Hematopoietic multipotent progenitor cell treated with erythropoietin and hydrocortisone succinate and interleukin-3 and kit ligand, for 8 days (in vitro differentiated cells): ENCODE measurements around the gene DDX52.

Experiments
- DNase-seq: peaks from one replicate; pipeline ENCODE4 v3.0.0-alpha.2; 2015

The DDX52 gene

DNA sequence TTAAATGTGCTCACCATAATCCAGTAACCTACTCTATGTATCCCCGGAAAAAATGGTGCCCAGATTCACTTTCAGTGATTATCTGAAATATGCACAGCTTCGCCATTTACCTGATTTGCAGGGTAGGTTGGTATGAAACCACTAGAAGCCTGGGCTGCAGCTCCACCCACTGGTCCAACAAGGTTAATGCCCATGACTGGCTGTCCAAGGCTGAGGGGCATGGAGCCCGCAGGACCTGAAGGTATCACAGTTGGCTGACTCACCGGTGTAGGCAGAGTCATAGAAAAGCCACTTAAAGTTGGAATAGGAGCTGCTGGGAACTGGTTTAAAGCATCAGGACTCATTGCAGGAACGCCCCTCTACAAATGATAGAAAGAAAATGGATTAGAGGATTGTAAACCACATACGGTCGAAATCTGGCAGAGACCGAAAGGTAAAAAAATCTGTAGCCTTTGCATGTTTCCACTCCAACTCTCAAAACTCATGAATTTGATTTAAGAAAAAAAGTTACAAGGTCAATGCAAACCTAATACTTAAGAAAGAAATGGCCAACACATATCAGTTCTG, 72.6 kb downstream of the DDX52 start:
- peak; percentile 65 for DNase-seq

DNA sequence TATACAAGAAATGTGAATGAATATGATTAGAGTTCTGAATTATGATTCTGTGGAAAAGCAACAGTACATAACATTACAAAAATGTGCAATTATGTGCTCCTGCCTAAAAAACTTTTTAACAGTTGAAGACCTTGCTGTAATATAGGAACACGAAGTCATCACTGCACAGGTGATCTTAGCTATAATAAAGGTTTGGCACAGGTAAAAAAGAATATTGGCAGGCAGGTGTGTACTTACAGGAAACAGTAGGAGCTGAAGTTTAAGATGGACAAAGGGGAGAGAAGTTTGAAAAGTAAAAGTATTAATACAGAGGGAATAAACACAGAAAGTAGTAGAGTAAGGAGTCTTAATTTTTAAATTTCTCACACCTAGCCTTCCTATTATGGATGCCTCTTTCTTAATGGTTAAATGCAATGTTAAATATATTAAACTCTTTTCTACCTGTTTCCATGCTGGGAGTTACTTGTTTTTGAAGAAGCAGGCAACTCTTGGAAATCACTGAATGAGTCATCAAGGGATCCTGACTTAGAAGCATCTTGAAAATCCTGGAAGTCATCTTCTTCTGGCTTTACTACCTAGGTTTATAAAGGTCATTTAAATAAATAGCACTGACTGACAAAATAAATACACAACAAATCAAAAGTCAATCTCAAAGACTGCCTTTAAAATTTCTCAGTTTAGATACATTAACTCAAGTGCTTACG, 74.7 kb downstream of the DDX52 start:
- no peak for DNase-seq

DNA sequence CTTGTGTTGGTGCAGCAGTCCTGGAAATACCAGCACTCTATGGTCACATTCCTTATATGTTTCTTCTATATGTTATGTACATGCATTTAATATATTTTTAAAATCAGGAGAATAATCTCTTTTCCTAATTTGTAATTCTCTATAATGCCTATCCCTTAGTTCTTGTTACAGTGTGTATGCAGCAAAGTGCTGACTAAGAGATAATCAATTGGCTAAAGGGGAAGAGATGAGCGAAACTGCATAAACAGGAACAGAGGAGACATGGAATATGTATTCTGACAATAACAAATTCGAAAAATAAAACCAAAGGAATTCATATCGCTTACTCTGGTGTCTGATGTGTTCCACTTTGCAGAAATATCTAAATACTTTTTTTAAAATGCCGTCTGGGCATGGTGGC, 75.7 kb downstream of the DDX52 start:
- no peak for DNase-seq

DNA sequence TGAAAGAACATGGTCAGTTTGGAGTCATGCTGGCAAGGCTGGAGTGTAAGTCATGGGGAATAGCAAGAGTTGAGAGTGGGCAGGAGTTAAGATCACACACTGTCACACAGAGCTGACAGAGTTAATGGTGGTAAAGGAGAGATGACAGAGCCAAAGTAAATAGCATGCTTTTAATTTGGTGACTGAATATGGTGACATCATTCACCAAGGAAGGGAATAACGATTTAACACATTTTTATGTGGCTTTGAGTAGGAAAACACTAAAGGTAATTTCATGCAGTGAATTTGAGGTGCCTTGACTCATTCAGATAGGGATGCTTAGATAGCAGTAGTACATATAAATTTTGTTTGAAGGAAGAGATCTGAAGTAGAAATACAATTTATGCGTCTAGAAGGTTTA, 76.1 kb downstream of the DDX52 start:
- DNase-seq: no peak

DNA sequence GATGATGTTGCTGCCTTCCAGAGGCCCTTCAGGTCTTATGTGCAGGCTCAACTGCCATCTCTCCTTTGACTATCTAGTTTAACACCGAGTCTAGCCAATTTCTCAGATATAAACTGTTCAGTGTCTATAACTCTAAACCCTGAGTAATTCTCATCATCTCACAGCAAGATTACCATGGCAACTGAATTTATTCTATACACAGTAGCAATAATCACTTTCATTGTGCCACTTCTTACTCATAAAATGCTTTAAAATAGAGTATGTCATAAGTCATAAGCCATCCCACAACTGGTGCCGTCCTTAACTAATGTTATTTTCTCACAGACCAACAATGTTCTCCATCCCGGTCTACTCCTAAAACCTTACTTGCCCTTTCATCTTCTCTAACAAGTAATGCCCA, 79.0 kb downstream of the DDX52 start:
- DNase-seq: no peak

DNA sequence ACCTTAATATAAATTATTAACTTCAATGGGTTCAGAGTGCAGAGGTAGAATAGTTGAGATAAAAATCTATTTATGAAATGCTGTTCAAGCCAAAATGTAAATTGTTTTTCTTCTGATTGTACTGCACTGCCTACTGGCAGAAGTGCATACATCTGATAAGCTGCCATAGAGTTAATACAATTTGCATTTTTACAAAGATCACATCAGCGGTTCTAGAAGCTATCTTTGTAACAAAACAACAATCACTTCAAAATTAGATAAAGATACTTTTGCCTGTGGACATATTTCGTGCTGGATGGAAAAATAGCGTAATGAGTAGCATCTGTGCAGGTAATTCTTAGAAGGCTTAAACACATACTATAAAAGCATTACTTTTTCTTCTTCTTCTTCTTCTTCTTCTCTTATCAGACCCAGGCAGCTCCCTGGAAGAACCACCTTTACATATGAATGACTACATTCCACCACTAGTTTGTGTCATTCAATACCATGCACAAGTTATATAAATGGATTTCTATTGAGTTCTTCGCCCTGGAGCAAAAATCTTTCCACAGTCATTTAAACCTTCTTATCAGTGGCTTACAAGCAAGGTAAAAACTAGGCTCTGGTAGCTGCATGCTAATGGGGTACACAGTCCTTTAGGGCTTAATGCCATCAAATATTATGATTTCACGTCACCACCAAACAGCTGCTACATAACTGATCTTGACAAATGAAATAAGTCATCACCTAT, 81.1 kb downstream of the DDX52 start:
- DNase-seq: no peak
